Trophoblast cell (in vitro differentiated cells and primary cell): ENCODE measurements around the gene ATP6V0A1.

Experiments used
- DNase-seq, 2 donors: peaks; one replicate each; pipeline ENCODE4 v3.0.0-alpha.2; 2016
- H2AFZ ChIP-seq: 2 replicates; pipeline ENCODE4 v1.6.1; 2013; ENCODE audit warnings: low read length, moderate library complexity, mild to moderate bottlenecking; ENCODE audit not compliant: insufficient read depth, poor library complexity
- H2AK5ac ChIP-seq: 2 replicates; pipeline ENCODE4 v1.6.1; 2013; ENCODE audit warnings: mild to moderate bottlenecking, low read length
- H2BK120ac ChIP-seq: 2 replicates; pipeline ENCODE4 v1.6.1; 2013; ENCODE audit warnings: low read length, mild to moderate bottlenecking, moderate library complexity; ENCODE audit not compliant: insufficient read depth, poor library complexity
- H2BK12ac ChIP-seq: 2 replicates; pipeline ENCODE4 v1.6.1; 2013; ENCODE audit warnings: mild to moderate bottlenecking, low read length, moderate library complexity
- H2BK5ac ChIP-seq: 2 replicates; pipeline ENCODE4 v1.6.1; 2013; ENCODE audit warnings: low read length, low read depth, moderate library complexity, mild to moderate bottlenecking; ENCODE audit not compliant: poor library complexity
- H3K14ac ChIP-seq: 2 replicates; pipeline ENCODE4 v1.6.1; 2013; ENCODE audit warnings: mild to moderate bottlenecking, low read length
- H3K18ac ChIP-seq: 2 replicates; pipeline ENCODE4 v1.6.1; 2013; ENCODE audit warnings: mild to moderate bottlenecking, low read length
- H3K23ac ChIP-seq: 2 replicates; pipeline ENCODE4 v1.6.1; 2013; ENCODE audit warnings: low read length
- H3K27ac ChIP-seq: 2 replicates; pipeline ENCODE4 v1.5.1; 2013; ENCODE audit warnings: low read depth, mild to moderate bottlenecking, inconsistent platforms, low read length, moderate library complexity
- H3K27me3 ChIP-seq: 2 replicates; pipeline ENCODE4 v1.6.1; 2013; ENCODE audit warnings: inconsistent platforms, mild to moderate bottlenecking, low read length, moderate library complexity; ENCODE audit not compliant: insufficient read depth
- H3K36me3 ChIP-seq, 2 experiments: 1 replicate in 1 of 2; 2 replicates in 1 of 2; pipeline ENCODE4 v1.6.1; 2013; ENCODE audit warnings: low read length in 2 of 2, mild to moderate bottlenecking in 2 of 2, moderate library complexity in 1 of 2; ENCODE audit not compliant: insufficient read depth in 2 of 2, control insufficient read depth in 1 of 2
- H3K4ac ChIP-seq: 2 replicates; pipeline ENCODE4 v1.6.1; 2013; ENCODE audit warnings: low read depth, mild to moderate bottlenecking, low read length, moderate library complexity
- H3K4me1 ChIP-seq, 2 experiments: 1 replicate in 1 of 2; 2 replicates in 1 of 2; pipeline ENCODE4 v1.6.1; 2013; ENCODE audit warnings: low read length in 2 of 2, mild to moderate bottlenecking in 2 of 2, moderate library complexity in 1 of 2; ENCODE audit not compliant: insufficient read depth in 2 of 2, control insufficient read depth in 1 of 2
- H3K4me2 ChIP-seq: 2 replicates; pipeline ENCODE4 v1.6.1; 2013; ENCODE audit warnings: inconsistent platforms, mild to moderate bottlenecking, low read length, moderate library complexity
- H3K4me3 ChIP-seq: 2 replicates; pipeline ENCODE4 v1.5.1; 2013; ENCODE audit warnings: mild to moderate bottlenecking, low read depth, low read length, inconsistent platforms
- H3K79me1 ChIP-seq: one replicate; pipeline ENCODE4 v1.6.1; 2013; ENCODE audit warnings: low read length
- H3K79me2 ChIP-seq: 2 replicates; pipeline ENCODE4 v1.6.1; 2013; ENCODE audit warnings: low read length, mild to moderate bottlenecking; ENCODE audit not compliant: control insufficient read depth, insufficient read depth, poor library complexity
- H3K9ac ChIP-seq: 2 replicates; pipeline ENCODE4 v1.6.1; 2013; ENCODE audit warnings: mild to moderate bottlenecking, low read length
- H3K9me3 ChIP-seq: 2 replicates; pipeline ENCODE4 v1.6.1; 2013; ENCODE audit warnings: low read depth, mild to moderate bottlenecking, control low read depth, inconsistent platforms, low read length; ENCODE audit not compliant: insufficient read depth
- H4K12ac ChIP-seq: 2 replicates; pipeline ENCODE4 v1.6.1; 2013; ENCODE audit warnings: low read depth, mild to moderate bottlenecking, low read length, moderate library complexity
- H4K8ac ChIP-seq: 2 replicates; pipeline ENCODE4 v1.6.1; 2013; ENCODE audit warnings: low read depth, mild to moderate bottlenecking, low read length, moderate library complexity
- H4K91ac ChIP-seq: one replicate; pipeline ENCODE4 v1.6.1; 2013; ENCODE audit warnings: low read depth, mild to moderate bottlenecking, low read length, moderate library complexity
- WGBS: extraction: QIAGEN DNeasy Blood & Tissue Kit; methylation state at CpG from one replicate; pipeline ENCODE4 v1.1.7; 2013; ENCODE audit warnings: missing lambda C conversion rate; ENCODE audit not compliant: insufficient read length, insufficient coverage; ENCODE audit errors: extremely low coverage; 5-methylcytosine and 5-hydroxymethylcytosine counted together

The ATP6V0A1 gene

GRCh38 chr17:42494673-42495072, 36.0 kb downstream of the ATP6V0A1 start:
- no peak overlapping the region for H3K4ac ChIP-seq
- no CpG with 5 or more reads among the region's 4 CpGs for WGBS
- H2BK12ac ChIP-seq, result no peak overlapping the region
- no peak overlapping the region for H3K4me3 ChIP-seq
- H3K23ac ChIP-seq, result no peak overlapping the region
- H2AK5ac ChIP-seq, result no peak overlapping the region
- no peak overlapping the region for H3K9ac ChIP-seq
- H2AFZ ChIP-seq, result no peak overlapping the region
- H3K9me3 ChIP-seq, result no peaks in the 10 kb centered on the region
- no peak overlapping the region for H4K8ac ChIP-seq
- H3K14ac ChIP-seq, result no peak overlapping the region
- no peak for DNase-seq
- H3K18ac ChIP-seq, result no peak overlapping the region
- peaks cover 42 to 43% of the 10 kb centered on the region in 2 experiments for H3K36me3 ChIP-seq
- H3K79me1 ChIP-seq, result no peaks in the 10 kb centered on the region
- no peaks in the 10 kb centered on the region for H3K4me1 ChIP-seq
- no peak overlapping the region for H4K91ac ChIP-seq
- H4K12ac ChIP-seq, result no peak overlapping the region
- no peaks in the 10 kb centered on the region for H3K27me3 ChIP-seq
- H3K4me2 ChIP-seq, result no peak overlapping the region
- H3K79me2 ChIP-seq, result no peaks in the 10 kb centered on the region
- H2BK5ac ChIP-seq, result no peak overlapping the region
- no peak overlapping the region for H3K27ac ChIP-seq
- H2BK120ac ChIP-seq, result no peak overlapping the region

- Histone ChIP-seq H2AK5ac (no peak overlapping the region), H3K14ac (no peak overlapping the region), H3K4me1 (no peaks in the 10 kb centered on the region), H3K79me1 (no peaks in the 10 kb centered on the region), H3K79me2 (no peaks in the 10 kb centered on the region), H3K36me3 (peaks cover 36 to 40% of the 10 kb centered on the region in 2 experiments), H2AFZ (no peak overlapping the region), H3K9me3 (no peaks in the 10 kb centered on the region), H3K18ac (no peak overlapping the region), H3K4me3 (no peak overlapping the region), H4K8ac (no peak overlapping the region), H2BK12ac (no peak overlapping the region), H2BK120ac (no peak overlapping the region), H2BK5ac (no peak overlapping the region), H3K23ac (no peak overlapping the region), H4K91ac (no peak overlapping the region), H3K4ac (no peak overlapping the region), H3K9ac (no peak overlapping the region), H3K27me3 (no peaks in the 10 kb centered on the region), H3K27ac (no peak overlapping the region), H3K4me2 (no peak overlapping the region), H4K12ac (no peak overlapping the region)
- no peak for DNase-seq
- no CpG with 5 or more reads among the region's 4 CpGs for WGBS
Measured at GRCh38 chr17:42498828-42499227, 40.1 kb downstream of the ATP6V0A1 start.

GRCh38 chr17:42502091-42502490, 43.4 kb downstream of the ATP6V0A1 start:
- H2BK5ac ChIP-seq, result no peak overlapping the region
- no peak overlapping the region for H3K9ac ChIP-seq
- H3K4ac ChIP-seq, result no peak overlapping the region
- H2BK12ac ChIP-seq, result no peak overlapping the region
- DNase-seq, result no peak
- H3K36me3 ChIP-seq, result peaks cover 21 to 27% of the 10 kb centered on the region in 2 experiments
- H3K23ac ChIP-seq, result no peak overlapping the region
- no peak overlapping the region for H4K8ac ChIP-seq
- H3K18ac ChIP-seq, result no peak overlapping the region
- no peak overlapping the region for H2BK120ac ChIP-seq
- H3K27ac ChIP-seq, result no peak overlapping the region
- no CpG with 5 or more reads among the region's 5 CpGs for WGBS
- H4K12ac ChIP-seq, result no peak overlapping the region
- H3K79me2 ChIP-seq, result no peaks in the 10 kb centered on the region
- H3K4me2 ChIP-seq, result no peak overlapping the region
- peaks cover 0 to 7% of the 10 kb centered on the region in 2 experiments for H3K4me1 ChIP-seq
- H2AFZ ChIP-seq, result no peak overlapping the region
- no peak overlapping the region for H3K4me3 ChIP-seq
- H2AK5ac ChIP-seq, result no peak overlapping the region
- H3K9me3 ChIP-seq, result no peaks in the 10 kb centered on the region
- no peak overlapping the region for H3K14ac ChIP-seq
- H3K27me3 ChIP-seq, result no peaks in the 10 kb centered on the region
- H4K91ac ChIP-seq, result no peak overlapping the region
- peaks cover 3% of the 10 kb centered on the region for H3K79me1 ChIP-seq

- Histone ChIP-seq H3K4me2 (no peak overlapping the region), H3K4me1 (peaks cover 3 to 15% of the 10 kb centered on the region in 2 experiments), H3K18ac (no peak overlapping the region), H3K23ac (no peak overlapping the region), H4K8ac (no peak overlapping the region), H3K14ac (no peak overlapping the region), H3K27ac (no peak overlapping the region), H4K12ac (no peak overlapping the region), H2BK12ac (no peak overlapping the region), H2BK120ac (no peak overlapping the region), H3K79me2 (no peaks in the 10 kb centered on the region), H3K9me3 (no peaks in the 10 kb centered on the region), H3K36me3 (peaks cover 24 to 29% of the 10 kb centered on the region in 2 experiments), H3K27me3 (no peaks in the 10 kb centered on the region), H3K79me1 (peaks cover 8% of the 10 kb centered on the region), H3K4ac (no peak overlapping the region), H2AFZ (no peak overlapping the region), H3K4me3 (no peak overlapping the region), H3K9ac (no peak overlapping the region), H2BK5ac (no peak overlapping the region), H2AK5ac (no peak overlapping the region), H4K91ac (no peak overlapping the region)
- WGBS, result no CpG with 5 or more reads among the region's 1 CpG
- no peak for DNase-seq
Measured at GRCh38 chr17:42502926-42503325, 44.2 kb downstream of the ATP6V0A1 start.
